GM20000 (cell line): ENCODE data around the gene GPI.
A peak's percentile ranks its signal among the peaks of the same experiment; 100 is the strongest.

Experiments used
- DNase-seq: peaks from one replicate; pipeline ENCODE4 v3.0.0; 2012; ENCODE audit warnings: low spot score
- CTCF ChIP-seq: IDR thresholded peaks from 2 replicates; pipeline ENCODE4 v1.5.1; 2012; ENCODE audit warnings: mild to moderate bottlenecking, control low read depth; ENCODE audit errors: extremely low read depth, missing control alignments

GPI gene

DNA sequence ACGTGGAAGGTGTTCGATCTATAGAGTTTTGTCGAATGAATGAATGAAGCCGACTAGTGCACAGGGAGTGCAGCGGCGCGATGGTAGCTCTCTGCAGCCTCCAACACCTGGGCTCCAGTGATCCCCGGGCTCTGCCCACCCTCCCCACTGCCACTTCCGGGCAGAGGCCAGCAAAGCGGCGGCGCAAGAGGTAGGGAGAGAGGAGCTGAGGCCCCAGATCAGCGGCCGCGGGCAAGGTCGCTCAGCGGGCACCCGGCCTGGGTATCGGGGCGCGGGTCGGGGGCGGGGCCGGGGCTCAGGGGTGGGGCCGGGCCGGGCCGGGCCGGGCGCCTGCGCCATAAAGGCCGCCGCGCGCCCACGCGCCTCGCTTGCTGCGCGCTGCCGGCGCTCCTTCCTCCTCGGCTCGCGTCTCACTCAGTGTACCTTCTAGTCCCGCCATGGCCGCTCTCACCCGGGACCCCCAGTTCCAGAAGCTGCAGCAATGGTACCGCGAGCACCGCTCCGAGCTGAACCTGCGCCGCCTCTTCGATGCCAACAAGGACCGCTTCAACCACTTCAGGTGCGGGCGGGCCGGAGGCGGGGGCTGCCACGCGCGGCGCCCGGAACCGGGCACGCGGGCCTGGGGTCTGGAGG is at the start of gene GPI:
Gene GPI (plus strand): TSS at position 367 of the 633 bp plus-strand sequence. CDS start 71 bp downstream, at position 438.
- no peak for TF ChIP-seq CTCF
- peak; percentile 92 for DNase-seq

GRCh38 chr19:34316247-34316646 is 48.7 kb upstream of the GPI start:
- DNase-seq: no peak
- no peak for TF ChIP-seq CTCF

- TF ChIP-seq CTCF: no peak
- no peak for DNase-seq
Observed at GRCh38 chr19:34316741-34317301, 48.2 kb upstream of the GPI start.

DNA sequence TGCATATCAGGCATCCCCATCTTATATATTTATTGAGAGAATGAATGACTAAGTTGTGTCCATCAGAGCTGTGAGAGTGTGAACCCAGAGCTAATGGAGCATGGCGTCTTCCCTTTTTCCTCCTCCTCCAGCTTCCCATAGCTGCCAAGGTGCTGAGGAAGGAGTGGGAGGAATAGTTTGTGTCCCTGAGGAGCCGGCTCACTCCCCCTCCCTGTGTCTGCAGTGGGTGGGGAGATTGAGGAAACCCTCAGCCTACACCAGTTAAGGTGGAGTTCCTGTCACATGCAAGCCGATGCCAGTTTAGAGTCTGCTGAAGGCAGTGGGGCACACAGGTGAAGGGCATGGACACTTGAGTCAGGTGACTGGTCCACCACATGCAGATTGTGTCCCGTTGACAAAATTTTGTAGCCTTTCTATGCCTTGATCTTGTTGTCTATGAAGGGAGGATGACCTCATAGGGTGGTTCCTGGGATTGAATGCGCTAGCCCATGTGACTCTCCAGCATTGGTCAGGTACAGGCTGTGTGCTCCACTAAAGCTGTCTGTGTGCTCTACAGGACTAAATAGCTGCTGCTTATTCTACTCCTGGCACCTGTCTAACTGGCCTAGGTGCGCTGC is 47.6 kb upstream of the GPI start:
- no peak for TF ChIP-seq CTCF

DNA sequence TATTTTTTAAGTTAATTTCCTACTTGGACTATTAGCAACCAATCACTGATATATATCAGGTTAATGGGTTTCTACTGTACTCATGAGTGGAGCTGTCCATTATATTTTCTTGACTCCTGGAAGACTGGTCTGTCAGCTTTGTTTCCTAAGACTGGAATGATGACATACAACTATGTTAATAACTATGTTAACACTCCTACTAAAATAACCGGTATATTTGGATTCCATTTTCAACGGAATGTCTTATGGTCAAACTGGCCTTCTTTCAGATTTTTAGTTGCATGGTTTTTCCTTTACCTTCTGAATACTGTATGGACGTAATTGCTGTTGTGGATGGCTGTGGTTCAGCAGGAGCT is 45.8 kb upstream of the GPI start:
- TF ChIP-seq CTCF: no peak
- no peak for DNase-seq

More for the DNA sequence above, 47.6 kb upstream of the GPI start:
- DNase-seq: no peak

DNA sequence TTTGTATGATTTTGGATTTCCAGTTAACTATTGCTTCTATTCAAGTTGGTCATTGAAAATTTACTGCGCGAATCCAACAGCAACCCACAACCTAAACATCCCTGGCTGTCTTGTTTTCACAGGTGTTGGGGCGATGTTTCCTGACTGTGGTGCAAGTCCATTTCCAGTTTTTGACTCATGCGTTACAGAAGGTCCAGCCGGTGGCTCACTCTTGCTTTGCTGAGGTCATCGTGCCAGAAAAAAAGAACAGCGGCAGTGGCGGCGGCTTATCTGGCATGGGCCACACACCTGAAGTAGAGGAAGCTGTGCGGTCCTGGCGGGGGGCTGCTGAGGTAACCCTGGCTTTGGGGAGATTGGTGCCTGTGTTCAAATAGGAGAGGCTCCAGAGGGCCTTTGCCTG is 45.2 kb upstream of the GPI start:
- no peak for TF ChIP-seq CTCF
- no peak for DNase-seq

DNA sequence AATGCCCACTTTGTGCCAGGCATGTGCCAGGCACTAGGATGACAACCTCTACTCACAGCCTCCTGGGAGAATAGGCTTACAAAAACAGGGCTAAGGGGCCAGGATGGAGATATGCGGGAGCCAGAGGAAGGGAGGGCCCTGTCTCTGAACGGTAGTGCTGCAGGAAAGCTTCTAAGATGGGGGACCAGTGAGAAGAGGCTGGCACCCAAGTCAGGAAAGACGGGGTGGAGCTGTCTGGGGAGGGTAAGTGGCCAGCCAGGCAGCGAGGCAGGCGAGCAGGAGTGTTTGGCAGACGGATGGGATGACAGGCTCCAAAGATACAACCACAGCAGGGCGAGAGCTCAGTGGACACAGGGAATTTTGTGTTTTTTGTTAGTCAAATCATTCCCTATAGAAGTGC is 44.7 kb upstream of the GPI start:
- no peak for DNase-seq
- no peak for TF ChIP-seq CTCF
